ENCODE results near the gene ARL5A. TPM values are rescaled to one million over a fixed set of nuclear protein-coding genes. Genes with fewer than 3 reads are reported as not detected.

The ARL5A gene
- total and polyA plus RNA-seq, 9 of the 15 experiments (the other 6 are each of a cell fraction or from before 2014, with no cell fraction given) = 16.3 to 117 (median 88.4) TPM

DNA sequence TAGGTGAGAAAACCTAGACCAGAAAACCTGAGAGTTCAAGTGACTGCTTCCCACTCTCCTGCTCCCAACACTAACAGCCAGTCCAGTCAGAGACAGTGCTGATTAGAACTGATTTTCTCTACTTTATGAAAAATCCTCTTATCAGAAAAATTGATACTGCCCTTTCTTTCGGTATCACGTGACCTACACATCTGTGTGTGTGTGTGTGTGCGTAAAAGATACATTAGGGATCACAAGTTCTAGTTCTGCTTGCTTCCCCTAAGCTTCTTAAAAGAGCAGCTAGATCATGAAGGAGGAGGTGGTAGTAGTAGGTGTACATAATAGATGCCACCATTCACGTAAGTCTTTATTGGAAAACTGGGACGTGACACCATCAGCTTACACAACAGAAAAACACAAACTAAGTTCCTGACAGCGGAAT lies 1.5 kb downstream of the ARL5A start (continued):
- TF ChIP-seq, protein P1, sequence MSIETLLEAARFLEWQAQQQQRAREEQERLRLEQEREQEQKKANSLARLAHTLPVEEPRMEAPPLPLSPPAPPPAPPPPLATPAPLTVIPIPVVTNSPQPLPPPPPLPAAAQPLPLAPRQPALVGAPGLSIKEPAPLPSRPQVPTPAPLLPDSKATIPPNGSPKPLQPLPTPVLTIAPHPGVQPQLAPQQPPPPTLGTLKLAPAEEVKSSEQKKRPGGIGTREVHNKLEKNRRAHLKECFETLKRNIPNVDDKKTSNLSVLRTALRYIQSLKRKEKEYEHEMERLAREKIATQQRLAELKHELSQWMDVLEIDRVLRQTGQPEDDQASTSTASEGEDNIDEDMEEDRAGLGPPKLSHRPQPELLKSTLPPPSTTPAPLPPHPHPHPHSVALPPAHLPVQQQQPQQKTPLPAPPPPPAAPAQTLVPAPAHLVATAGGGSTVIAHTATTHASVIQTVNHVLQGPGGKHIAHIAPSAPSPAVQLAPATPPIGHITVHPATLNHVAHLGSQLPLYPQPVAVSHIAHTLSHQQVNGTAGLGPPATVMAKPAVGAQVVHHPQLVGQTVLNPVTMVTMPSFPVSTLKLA (conservative IDR thresholded peaks at IDR 0.05) = 0 out of 4 replicates have a peak, but pooled peaks of 1 of the 2 experiments have one; percentile 12
- TF ChIP-seq HDAC2 (IDR thresholded peaks at IDR 0.05) (0 out of 2 replicates have a peak, but pooled peaks have one; percentile 29), ZNF695 (CRISPR knock-in tag; IDR thresholded peaks at IDR 0.05) (no peak), TEAD1 (CRISPR knock-in tag; IDR thresholded peaks at IDR 0.05) (no peak), RAD51 (IDR thresholded peaks at IDR 0.05; ENCODE audit: borderline replicate concordance, low read depth) (peak; percentile 98), ZNF668 (CRISPR knock-in tag; IDR thresholded peaks at IDR 0.05) (no peak; the same call in 1 of the 2 replicates), SMARCE1 (IDR thresholded peaks at IDR 0.05) (peak; percentile 33; the same call in 1 of the 2 replicates), NELFE (IDR thresholded peaks at IDR 0.05; ENCODE audit: insufficient read depth, insufficient read length) (no peak), NR2C1 (IDR thresholded peaks at IDR 0.05) (peak; percentile 24; the same call in 1 of the 2 replicates), NR2C1 (tag; IDR thresholded peaks at IDR 0.05) (no peak), ZBTB17 (CRISPR knock-in tag; IDR thresholded peaks at IDR 0.05) (no peak), BHLHE40 (IDR thresholded peaks at IDR 0.05; ENCODE audit: low read length) (peak; percentile 81), TBP (optimal IDR thresholded peaks at IDR 0.05; ENCODE audit: low read depth, low read length) (no peak)
- TF ChIP-seq, protein P2, sequence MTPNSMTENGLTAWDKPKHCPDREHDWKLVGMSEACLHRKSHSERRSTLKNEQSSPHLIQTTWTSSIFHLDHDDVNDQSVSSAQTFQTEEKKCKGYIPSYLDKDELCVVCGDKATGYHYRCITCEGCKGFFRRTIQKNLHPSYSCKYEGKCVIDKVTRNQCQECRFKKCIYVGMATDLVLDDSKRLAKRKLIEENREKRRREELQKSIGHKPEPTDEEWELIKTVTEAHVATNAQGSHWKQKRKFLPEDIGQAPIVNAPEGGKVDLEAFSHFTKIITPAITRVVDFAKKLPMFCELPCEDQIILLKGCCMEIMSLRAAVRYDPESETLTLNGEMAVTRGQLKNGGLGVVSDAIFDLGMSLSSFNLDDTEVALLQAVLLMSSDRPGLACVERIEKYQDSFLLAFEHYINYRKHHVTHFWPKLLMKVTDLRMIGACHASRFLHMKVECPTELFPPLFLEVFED (CRISPR knock-in tag; conservative IDR thresholded peaks at IDR 0.05) = no peak
- TF ChIP-seq, protein P3, sequence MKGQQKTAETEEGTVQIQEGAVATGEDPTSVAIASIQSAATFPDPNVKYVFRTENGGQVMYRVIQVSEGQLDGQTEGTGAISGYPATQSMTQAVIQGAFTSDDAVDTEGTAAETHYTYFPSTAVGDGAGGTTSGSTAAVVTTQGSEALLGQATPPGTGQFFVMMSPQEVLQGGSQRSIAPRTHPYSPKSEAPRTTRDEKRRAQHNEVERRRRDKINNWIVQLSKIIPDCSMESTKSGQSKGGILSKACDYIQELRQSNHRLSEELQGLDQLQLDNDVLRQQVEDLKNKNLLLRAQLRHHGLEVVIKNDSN (CRISPR knock-in tag; IDR thresholded peaks at IDR 0.05) = peak; percentile 90

Data from K562 (cell line).